22Rv1 (cell line): Measurements from ENCODE around the gene NAV2.

ENCODE experiments used
- ZFX ChIP-seq: fragments of 450-650 bp; IDR thresholded peaks from 2 replicates; pipeline ENCODE4 v1.6.1; 2017; ENCODE audit warnings: antibody characterized with exemption, borderline replicate concordance
- TF ChIP-seq, protein P1 (sequence below): fragments of 450-650 bp; IDR thresholded peaks from 2 replicates; pipeline ENCODE4 v1.5.1; 2017; ENCODE audit warnings: mild to moderate bottlenecking

- TF ChIP-seq, protein P1, sequence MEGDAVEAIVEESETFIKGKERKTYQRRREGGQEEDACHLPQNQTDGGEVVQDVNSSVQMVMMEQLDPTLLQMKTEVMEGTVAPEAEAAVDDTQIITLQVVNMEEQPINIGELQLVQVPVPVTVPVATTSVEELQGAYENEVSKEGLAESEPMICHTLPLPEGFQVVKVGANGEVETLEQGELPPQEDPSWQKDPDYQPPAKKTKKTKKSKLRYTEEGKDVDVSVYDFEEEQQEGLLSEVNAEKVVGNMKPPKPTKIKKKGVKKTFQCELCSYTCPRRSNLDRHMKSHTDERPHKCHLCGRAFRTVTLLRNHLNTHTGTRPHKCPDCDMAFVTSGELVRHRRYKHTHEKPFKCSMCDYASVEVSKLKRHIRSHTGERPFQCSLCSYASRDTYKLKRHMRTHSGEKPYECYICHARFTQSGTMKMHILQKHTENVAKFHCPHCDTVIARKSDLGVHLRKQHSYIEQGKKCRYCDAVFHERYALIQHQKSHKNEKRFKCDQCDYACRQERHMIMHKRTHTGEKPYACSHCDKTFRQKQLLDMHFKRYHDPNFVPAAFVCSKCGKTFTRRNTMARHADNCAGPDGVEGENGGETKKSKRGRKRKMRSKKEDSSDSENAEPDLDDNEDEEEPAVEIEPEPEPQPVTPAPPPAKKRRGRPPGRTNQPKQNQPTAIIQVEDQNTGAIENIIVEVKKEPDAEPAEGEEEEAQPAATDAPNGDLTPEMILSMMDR: no peak
- TF ChIP-seq ZFX: no peak
Measured at GRCh38 chr11:20048707-20049106, 336.1 kb downstream of the NAV2 start.
